KMS-11 (cell line): Measurements from ENCODE around the gene LAMB4.

Experiments used
- H2AFZ ChIP-seq: fragments of 200-600 bp; sonication (generic); 2 replicates; pipeline ENCODE4 v1.6.1; 2016; ENCODE audit warnings: antibody characterized with exemption, mixed run types, low read depth
- H3K27ac ChIP-seq: fragments of 200-600 bp; sonication (generic); 2 replicates; pipeline ENCODE4 v1.6.1; 2016; ENCODE audit warnings: mild to moderate bottlenecking, mixed run types
- H3K27me3 ChIP-seq: fragments of 200-600 bp; sonication (generic); 2 replicates; pipeline ENCODE4 v1.6.1; 2017; ENCODE audit warnings: mild to moderate bottlenecking, low read depth, mixed run types, moderate library complexity; ENCODE audit not compliant: insufficient read depth
- H3K36me3 ChIP-seq: fragments of 200-600 bp; sonication (generic); 2 replicates; pipeline ENCODE4 v1.6.1; 2017; ENCODE audit warnings: mild to moderate bottlenecking, mixed run types; ENCODE audit not compliant: insufficient read depth
- H3K4me1 ChIP-seq: fragments of 200-600 bp; sonication (generic); 2 replicates; pipeline ENCODE4 v1.6.1; 2016; ENCODE audit warnings: mild to moderate bottlenecking, low read depth, mixed run types; ENCODE audit not compliant: poor library complexity, severe bottlenecking
- H3K4me2 ChIP-seq: fragments of 200-600 bp; sonication (generic); 2 replicates; pipeline ENCODE4 v1.7.0; 2016; ENCODE audit warnings: mild to moderate bottlenecking, mixed run types
- H3K4me3 ChIP-seq: fragments of 200-600 bp; sonication (generic); IDR thresholded peaks from 2 replicates; pipeline ENCODE4 v1.6.1; 2017; ENCODE audit warnings: low read depth, low read length, mixed read lengths; ENCODE audit not compliant: insufficient read depth
- H3K79me2 ChIP-seq: fragments of 200-600 bp; sonication (generic); 2 replicates; pipeline ENCODE4 v1.6.1; 2016; ENCODE audit warnings: low read depth, mixed run types; ENCODE audit not compliant: insufficient read depth
- H3K9ac ChIP-seq: fragments of 200-600 bp; sonication (generic); 2 replicates; pipeline ENCODE4 v1.6.1; 2016; ENCODE audit warnings: mild to moderate bottlenecking, mixed run types
- H4K20me1 ChIP-seq: fragments of 200-600 bp; sonication (generic); 2 replicates; pipeline ENCODE4 v1.6.1; 2016; ENCODE audit warnings: mild to moderate bottlenecking, mixed run types; ENCODE audit not compliant: insufficient read depth
- CTCF ChIP-seq: fragments of 200-600 bp; sonication (generic); conservative IDR thresholded peaks from 2 replicates; pipeline ENCODE4 v1.6.1; 2017; ENCODE audit warnings: low read depth, mild to moderate bottlenecking, antibody characterized with exemption, low read length, moderate library complexity, mixed read lengths

The LAMB4 gene

DNA sequence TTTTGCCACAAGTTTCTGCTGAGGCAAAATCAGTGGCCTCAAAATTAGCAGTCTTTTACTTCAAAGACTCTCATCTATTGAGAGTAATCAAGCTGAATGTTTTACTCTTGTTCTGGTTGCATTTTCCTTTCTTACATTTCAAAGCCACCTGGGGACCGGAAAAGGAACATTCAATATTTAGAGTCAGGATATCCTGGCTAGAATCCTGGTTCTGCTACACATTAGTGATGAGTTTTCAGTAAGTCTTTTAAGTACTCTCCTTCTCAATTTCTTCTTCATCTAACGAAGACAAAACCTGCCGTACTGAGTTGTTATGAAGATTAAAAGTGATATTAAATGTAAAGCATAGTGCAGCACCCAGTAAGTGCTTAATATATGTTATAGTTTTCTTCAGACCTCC is 52.5 kb downstream of the LAMB4 start:
- no peak overlapping the region for H3K4me2 ChIP-seq
- no peak overlapping the region for H2AFZ ChIP-seq
- no peak overlapping the region for H3K27ac ChIP-seq

DNA sequence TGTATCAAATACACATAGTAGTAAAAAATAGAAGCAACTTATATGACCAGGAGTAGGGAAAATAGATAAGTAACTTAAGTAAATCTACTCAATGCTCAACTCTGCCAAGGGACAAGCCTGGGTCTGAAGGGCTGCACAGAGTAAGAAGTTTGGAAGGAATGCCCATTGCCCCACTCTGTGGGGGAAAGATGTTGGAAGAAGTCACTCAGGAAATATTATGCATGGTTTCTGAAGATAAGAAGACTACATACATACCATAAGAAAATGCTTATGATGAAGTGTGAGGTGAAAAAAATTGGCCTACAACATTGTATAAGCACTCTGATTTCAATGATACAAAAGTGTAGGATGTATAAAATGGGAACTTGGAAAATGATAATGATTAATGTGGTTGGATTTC is 54.0 kb downstream of the LAMB4 start:
- H3K36me3 ChIP-seq = no peaks in the 10 kb centered on the region
- no peak overlapping the region for H3K4me2 ChIP-seq
- H3K27ac ChIP-seq = no peak overlapping the region
- H3K9ac ChIP-seq = no peak overlapping the region
- H2AFZ ChIP-seq = no peak overlapping the region
- H3K4me3 ChIP-seq = no peak overlapping the region
- H4K20me1 ChIP-seq = no peaks in the 10 kb centered on the region
- no peak for TF ChIP-seq CTCF
- H3K27me3 ChIP-seq = no peaks in the 10 kb centered on the region
- H3K4me1 ChIP-seq = no peaks in the 10 kb centered on the region
- no peaks in the 10 kb centered on the region for H3K79me2 ChIP-seq

More for the DNA sequence above, 52.5 kb downstream of the LAMB4 start:
- Histone ChIP-seq H3K4me3 (no peak overlapping the region), H3K79me2 (no peaks in the 10 kb centered on the region), H3K9ac (no peak overlapping the region), H3K36me3 (no peaks in the 10 kb centered on the region), H3K4me1 (no peaks in the 10 kb centered on the region), H3K27me3 (no peaks in the 10 kb centered on the region), H4K20me1 (no peaks in the 10 kb centered on the region)
- no peak for TF ChIP-seq CTCF

DNA sequence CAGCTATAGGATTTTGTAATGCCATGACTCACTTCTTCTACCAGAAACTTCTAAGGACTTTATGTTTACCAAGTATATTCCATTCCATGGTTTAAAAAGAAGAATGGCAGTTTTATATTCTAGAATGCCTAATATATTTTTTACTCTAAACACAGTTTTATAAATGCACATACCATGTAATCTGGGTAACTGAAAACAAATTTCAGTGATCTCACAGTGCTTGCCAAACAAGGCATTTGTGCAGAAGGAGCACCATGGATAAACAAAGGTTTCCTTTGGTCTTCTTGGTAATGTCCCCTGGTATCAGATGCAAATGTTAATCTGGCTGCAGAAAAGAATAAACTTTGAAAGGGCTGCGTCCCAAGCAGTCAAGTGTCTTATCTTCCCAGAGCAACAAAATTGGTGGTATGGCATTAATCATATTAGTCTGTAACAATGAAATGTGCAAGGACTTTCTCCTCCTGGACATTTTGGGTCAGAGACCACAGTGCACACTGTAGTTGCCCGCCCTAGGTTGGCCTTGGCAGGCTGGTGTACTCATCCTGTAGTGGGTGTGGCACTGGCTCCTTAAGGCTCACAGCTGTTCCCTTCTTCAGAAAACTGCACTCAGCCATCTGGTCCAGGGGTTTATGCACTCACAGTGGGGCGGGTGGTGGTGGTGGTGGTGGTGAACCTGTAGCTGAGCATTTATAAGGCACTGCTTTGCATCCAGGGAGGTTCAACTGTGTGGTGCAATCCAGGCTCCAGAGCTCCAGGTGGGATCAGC is 56.7 kb downstream of the LAMB4 start:
- TF ChIP-seq CTCF = no peak
- H3K4me3 ChIP-seq = no peak overlapping the region
- no peaks in the 10 kb centered on the region for H3K27me3 ChIP-seq
- H3K4me2 ChIP-seq = no peak overlapping the region
- H4K20me1 ChIP-seq = no peaks in the 10 kb centered on the region
- H2AFZ ChIP-seq = no peak overlapping the region
- no peaks in the 10 kb centered on the region for H3K36me3 ChIP-seq
- no peak overlapping the region for H3K9ac ChIP-seq
- H3K27ac ChIP-seq = no peak overlapping the region
- no peaks in the 10 kb centered on the region for H3K79me2 ChIP-seq
- H3K4me1 ChIP-seq = no peaks in the 10 kb centered on the region

DNA sequence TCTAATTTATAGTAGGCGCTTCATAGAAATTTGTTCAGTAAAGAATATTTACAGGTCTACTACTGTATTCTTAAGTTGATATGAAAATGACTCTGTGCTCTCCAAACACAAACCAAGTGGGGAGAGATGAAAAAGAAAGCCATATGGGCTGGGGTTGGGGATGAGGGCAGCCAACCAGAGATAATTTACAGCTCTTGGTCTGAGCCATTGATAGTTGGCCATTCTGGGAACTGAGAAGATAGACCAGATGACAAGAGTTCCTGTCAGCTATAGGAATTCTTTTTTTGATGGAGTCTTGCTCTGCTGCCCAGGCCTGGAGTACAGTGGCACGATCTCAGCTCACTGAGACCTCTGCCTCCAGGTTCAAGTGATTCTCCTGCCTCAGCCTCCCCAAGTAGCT is 57.4 kb downstream of the LAMB4 start:
- H3K36me3 ChIP-seq = no peaks in the 10 kb centered on the region

More for the DNA sequence above, 57.4 kb downstream of the LAMB4 start:
- Histone ChIP-seq H3K4me1 (no peaks in the 10 kb centered on the region), H2AFZ (no peak overlapping the region), H3K4me3 (no peak overlapping the region), H4K20me1 (no peaks in the 10 kb centered on the region), H3K27me3 (no peaks in the 10 kb centered on the region), H3K4me2 (no peak overlapping the region), H3K9ac (no peak overlapping the region), H3K79me2 (no peaks in the 10 kb centered on the region), H3K27ac (no peak overlapping the region)
- TF ChIP-seq CTCF = no peak
